Embryonic facial prominence (tissue), 1 donor: ENCODE measurements around the gene ZGPAT.

ENCODE experiments used
- DNase-seq: peaks from one replicate; pipeline ENCODE4 v3.0.0-alpha.2; 2016; ENCODE audit errors: extremely low spot score

Gene ZGPAT

GRCh38 chr20:63734111-63734945 is 26.5 kb downstream of the ZGPAT start:
- no peak for DNase-seq

DNA sequence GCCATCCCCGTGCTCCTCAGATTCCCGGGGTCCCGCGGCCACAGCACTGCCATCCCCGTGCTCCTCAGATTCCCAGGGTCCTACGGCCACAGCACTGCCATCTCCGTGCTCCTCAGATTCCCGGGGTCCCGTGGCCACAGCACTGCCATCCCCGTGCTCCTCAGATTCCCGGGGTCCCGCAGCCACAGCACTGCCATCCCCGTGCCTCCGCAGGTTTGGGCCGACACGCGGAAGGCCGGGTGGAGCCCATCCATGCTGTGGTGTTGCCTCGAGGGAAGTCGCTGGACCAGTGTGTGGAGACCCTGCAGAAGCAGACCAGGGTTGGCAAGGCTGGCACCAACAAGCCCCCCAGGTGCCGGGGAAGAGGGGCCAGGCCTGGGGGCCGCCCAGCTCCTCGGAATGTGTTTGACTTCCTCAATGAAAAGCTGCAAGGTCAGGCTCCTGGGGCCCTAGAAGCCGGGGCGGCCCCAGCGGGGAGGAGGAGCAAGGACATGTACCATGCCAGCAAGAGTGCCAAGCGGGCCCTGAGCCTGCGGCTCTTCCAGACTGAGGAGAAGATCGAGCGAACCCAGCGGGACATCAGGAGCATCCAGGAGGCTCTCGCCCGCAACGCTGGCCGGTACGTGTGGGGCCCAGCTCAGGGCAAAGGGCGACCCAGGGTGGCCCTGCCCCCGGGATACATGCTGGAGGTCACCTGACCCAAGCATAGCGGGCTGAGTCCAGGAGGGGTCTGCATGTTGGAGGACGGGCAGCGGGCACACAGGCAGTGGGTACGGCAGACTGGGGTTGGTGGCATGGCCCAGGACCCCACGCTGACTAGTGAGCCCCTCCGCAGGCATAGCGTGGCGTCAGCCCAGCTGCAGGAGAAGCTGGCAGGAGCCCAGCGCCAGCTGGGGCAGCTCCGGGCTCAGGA is 27.4 kb downstream of the ZGPAT start:
- DNase-seq: no peak

- no peak for DNase-seq
Observed at GRCh38 chr20:63735859-63736718, 28.2 kb downstream of the ZGPAT start, which contains the start of gene LIME1. TSS of gene LIME1 (plus strand) at chr20:63736664. CDS start at chr20:63737550, 886 bp downstream.

DNA sequence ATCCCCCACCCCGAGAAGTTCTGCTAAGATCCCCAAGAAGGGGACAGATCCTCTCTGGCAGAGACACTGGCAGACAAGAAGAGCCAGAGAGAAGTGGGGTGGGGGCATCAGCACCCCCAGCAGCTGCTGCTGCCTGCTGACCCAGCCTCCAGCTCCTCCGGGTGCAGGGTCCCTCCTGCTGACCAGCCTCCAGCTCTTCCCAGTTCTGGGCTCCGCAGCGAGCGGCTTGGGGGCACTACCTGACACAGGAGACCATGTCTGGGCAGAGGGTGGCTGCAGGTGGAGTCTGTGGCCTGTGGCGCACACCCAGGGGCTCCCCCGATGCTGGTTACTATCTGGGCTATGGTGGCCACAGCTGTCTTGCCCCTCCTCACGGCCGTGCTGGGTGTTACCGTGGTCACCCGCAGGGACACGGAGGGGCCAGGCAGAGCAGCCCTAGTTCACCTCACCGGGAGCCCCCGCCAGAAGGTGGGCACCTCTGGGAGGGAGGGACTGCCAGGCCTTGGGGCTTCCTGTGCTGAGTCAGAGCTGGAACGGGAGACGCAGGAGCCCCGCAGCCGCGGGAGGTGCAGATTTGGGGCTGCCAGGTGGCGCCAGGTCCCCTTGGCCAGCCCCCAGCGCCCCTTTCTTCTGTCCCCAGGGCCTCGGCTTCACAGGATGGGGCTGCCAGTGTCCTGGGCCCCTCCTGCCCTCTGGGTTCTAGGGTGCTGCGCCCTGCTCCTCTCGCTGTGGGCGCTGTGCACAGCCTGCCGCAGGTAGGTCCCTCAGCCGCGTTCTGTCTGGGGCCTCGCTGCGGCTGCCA is 29.3 kb downstream of the ZGPAT start:
- no peak for DNase-seq

DNA sequence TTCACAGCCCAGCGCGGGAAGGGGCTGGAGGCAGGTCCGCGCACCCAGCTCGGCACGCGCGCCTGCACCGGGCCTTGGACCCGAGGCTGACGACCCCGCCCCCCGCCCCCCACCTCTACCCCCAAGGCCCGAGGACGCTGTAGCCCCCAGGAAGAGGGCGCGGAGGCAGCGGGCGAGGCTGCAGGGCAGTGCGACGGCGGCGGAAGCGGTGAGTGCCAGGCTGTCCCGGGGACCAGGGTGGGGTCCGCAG is 29.8 kb downstream of the ZGPAT start:
- DNase-seq: no peak

- no peak for DNase-seq
Observed at GRCh38 chr20:63737945-63738686, 30.3 kb downstream of the ZGPAT start.

GRCh38 chr20:63738687-63739129 is 30.9 kb downstream of the ZGPAT start:
- no peak for DNase-seq

DNA sequence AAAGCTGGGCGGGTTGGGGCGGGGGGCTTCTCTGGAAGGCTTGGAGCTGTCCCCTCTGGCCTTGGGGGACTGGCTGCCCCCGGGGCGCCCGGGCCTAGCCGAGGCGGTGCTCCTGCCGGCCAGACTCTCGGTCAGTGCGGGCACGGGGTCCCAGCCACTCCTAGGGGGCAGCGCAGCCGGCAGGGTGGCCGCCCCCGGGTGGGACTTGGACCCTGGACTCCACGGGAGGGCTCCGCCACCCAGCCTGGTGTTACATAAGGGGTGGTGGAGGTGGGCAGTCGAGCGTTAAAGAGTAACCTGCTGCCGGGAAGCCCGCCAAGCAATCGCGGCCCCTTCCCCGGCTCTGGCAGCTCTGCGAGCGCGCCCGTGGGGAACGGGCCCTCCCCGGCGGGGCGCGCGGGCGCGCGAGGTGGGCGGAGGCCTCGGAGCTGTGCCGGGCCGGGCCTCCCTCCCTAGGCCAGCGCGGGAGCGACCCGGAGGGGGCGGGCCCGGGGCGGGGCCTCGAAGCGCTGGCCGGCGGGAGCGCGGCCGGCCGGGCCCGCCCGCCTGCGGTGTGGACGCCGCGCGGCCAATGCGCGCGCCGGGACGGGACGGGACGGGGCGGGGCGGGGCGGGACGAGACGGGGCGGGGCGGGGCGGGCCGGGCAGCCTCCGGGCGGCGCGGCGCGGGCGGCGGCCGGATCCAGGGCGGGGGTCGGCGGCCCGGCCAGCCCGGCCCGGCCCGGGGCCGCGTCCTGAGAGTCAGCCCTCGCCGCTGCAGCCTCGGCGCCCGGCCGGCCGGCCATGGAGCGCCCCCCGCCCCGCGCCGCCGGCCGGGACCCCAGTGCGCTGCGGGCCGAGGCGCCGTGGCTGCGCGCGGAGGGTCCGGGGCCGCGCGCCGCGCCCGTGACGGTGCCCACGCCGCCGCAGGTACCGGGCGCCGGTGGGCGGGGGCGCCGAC is 31.6 kb downstream of the ZGPAT start, which contains the start of gene SLC2A4RG:
SLC2A4RG (plus strand) TSS at position 647 of the 940 bp plus-strand sequence; CDS start at position 784, 137 bp downstream.
- DNase-seq: no peak

- no peak for DNase-seq
Observed at GRCh38 chr20:63740070-63740626, 32.3 kb downstream of the ZGPAT start.

GRCh38 chr20:63740627-63741353 is 33.0 kb downstream of the ZGPAT start:
- DNase-seq: peak; percentile 46

- no peak for DNase-seq
Observed at GRCh38 chr20:63741354-63741675, 33.5 kb downstream of the ZGPAT start.

- no peak for DNase-seq
Observed at GRCh38 chr20:63741676-63742380, 34.0 kb downstream of the ZGPAT start.

- DNase-seq: no peak
Observed at GRCh38 chr20:63742381-63743024, 34.7 kb downstream of the ZGPAT start.

- DNase-seq: no peak
Observed at GRCh38 chr20:63743210-63743970, 35.6 kb downstream of the ZGPAT start.

DNA sequence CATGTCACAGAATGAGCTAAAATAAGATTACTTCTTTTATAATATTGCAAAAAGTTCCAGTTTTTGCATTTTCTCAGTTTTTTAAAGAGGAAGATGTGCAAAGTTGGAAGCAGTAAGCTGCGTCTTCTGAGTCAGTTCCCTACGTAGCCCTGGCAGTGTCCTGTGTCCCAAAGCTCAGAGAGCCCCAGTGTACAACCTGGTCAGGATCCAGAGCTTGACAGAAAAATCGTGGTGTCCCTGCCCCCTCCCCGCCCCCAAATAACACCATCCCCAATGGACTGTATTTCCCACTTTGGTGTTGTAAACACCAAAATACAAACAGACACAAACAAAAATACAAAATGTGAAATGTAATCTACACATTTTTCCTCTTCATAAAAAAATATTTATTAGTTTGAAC is 36.3 kb downstream of the ZGPAT start:
- DNase-seq: no peak
